B cell (primary cell): Measurements from ENCODE around the gene NUMA1. TPM values are rescaled to one million over a fixed set of nuclear protein-coding genes. Genes with fewer than 3 reads are reported as not detected.

Experiments
- ATAC-seq: fragments of 200-7000 bp; cut with Tn5 transposase; one replicate; pipeline ENCODE4 v1.10.0; 2021; ENCODE audit warnings: low read depth, mild to moderate bottlenecking, moderate number of reproducible peaks, moderate library complexity
- CTCF ChIA-PET: fragments of 350-600 bp; sonication (Branson Sonifier 250); formaldehyde crosslinking; loops from one replicate; lab custom pipeline; 2021; ENCODE audit warnings: antibody characterized with exemption, inconsistent platforms; lab: Charles Lee
- POLR2A ChIA-PET: fragments of 350-600 bp; sonication (Branson Sonifier 250); formaldehyde crosslinking; loops from one replicate; lab custom pipeline; 2021; ENCODE audit warnings: antibody characterized with exemption; lab: Charles Lee
- DNase-seq: peaks from one replicate; pipeline ENCODE4 v3.0.0; 2013
- H2AFZ ChIP-seq: 2 replicates; pipeline ENCODE4 v1.6.1; 2012; ENCODE audit warnings: mild to moderate bottlenecking, low read depth, low read length; ENCODE audit not compliant: insufficient read depth, poor library complexity, severe bottlenecking
- H3K27ac ChIP-seq, 2 donors: 1 replicate in 1 of 2; 2 replicates in 1 of 2; pipeline ENCODE4 v1.5.1; 2012 to 2013; ENCODE audit warnings: low read length in 2 of 2, mild to moderate bottlenecking in 2 of 2, moderate library complexity in 1 of 2
- H3K27me3 ChIP-seq, 4 experiments: fragments of 200-600 bp in 1 of 4; sonication (generic) in 1 of 4; replicated peaks in 1 of 4; 1 replicate in 2 of 4; 2 replicates in 2 of 4; pipeline versions ENCODE4 v1.6.1 to v1.7.0; 2013 to 2016; ENCODE audit warnings: low read length in 3 of 4, mild to moderate bottlenecking in 2 of 4, mixed read lengths in 1 of 4, moderate library complexity in 1 of 4; ENCODE audit not compliant: insufficient read depth in 4 of 4, control insufficient read depth in 3 of 4; ENCODE audit errors: control extremely low read depth in 1 of 4
- H3K36me3 ChIP-seq, 2 experiments: replicated peaks in 1 of 2; 1 replicate in 1 of 2; 2 replicates in 1 of 2; pipeline versions ENCODE4 v1.6.1 to v1.7.1; 2013; ENCODE audit warnings: low read length in 1 of 2; ENCODE audit not compliant: insufficient read depth in 2 of 2, control insufficient read depth in 1 of 2; ENCODE audit errors: control extremely low read depth in 1 of 2, extremely low read depth in 1 of 2
- H3K4me1 ChIP-seq, 2 donors: fragments of 200-600 bp in 1 of 2; sonication (generic) in 1 of 2; 1 replicate in 1 of 2; 2 replicates in 1 of 2; pipeline versions ENCODE4 v1.5.1 to v1.6.1; 2013 to 2017; ENCODE audit warnings: low read length in 2 of 2; ENCODE audit not compliant: control insufficient read depth in 2 of 2, insufficient read depth in 2 of 2
- H3K4me2 ChIP-seq: replicated peaks from 2 replicates; pipeline ENCODE3; 2012; ENCODE audit warnings: mild to moderate bottlenecking, low read depth, low read length; ENCODE audit not compliant: poor library complexity, severe bottlenecking
- H3K4me3 ChIP-seq, 5 experiments: fragments of 200-600 bp in 1 of 5; sonication (generic) in 1 of 5; 1 replicate in 3 of 5; 2 replicates in 2 of 5; pipeline versions ENCODE4 v1.5.1 to v1.7.0; 2011 to 2016; ENCODE audit warnings: low read length in 4 of 5, mild to moderate bottlenecking in 4 of 5, low read depth in 2 of 5, control low read depth in 1 of 5, moderate library complexity in 1 of 5; ENCODE audit not compliant: insufficient read depth in 1 of 5; ENCODE audit errors: control extremely low read depth in 1 of 5, extremely low read depth in 1 of 5
- H3K79me2 ChIP-seq: fragments of 200-600 bp; sonication (generic); one replicate; pipeline ENCODE4 v1.6.0; 2016; ENCODE audit warnings: low read length; ENCODE audit not compliant: control insufficient read depth, insufficient read depth
- H3K9ac ChIP-seq: fragments of 200-600 bp; sonication (generic); 2 replicates; pipeline ENCODE4 v1.6.1; 2017; ENCODE audit warnings: mild to moderate bottlenecking, low read length, moderate library complexity
- H3K9me3 ChIP-seq, 3 donors: one replicate each; pipeline versions ENCODE4 v1.6.1 to v1.7.1; 2013; ENCODE audit warnings: low read length in 2 of 3; ENCODE audit not compliant: control insufficient read depth in 2 of 3, insufficient read depth in 1 of 3; ENCODE audit errors: control extremely low read depth in 1 of 3
- H4K20me1 ChIP-seq: 2 replicates; pipeline ENCODE4 v1.6.0; 2012; ENCODE audit warnings: mild to moderate bottlenecking, low read length; ENCODE audit not compliant: insufficient read depth, control insufficient read depth, poor library complexity, severe bottlenecking
- H3K27ac Mint-ChIP-seq: one replicate; pipeline ENCODE4 v1.8.0; 2021; ENCODE audit warnings: mixed read lengths
- H3K27me3 Mint-ChIP-seq: one replicate; pipeline ENCODE4 v1.8.0; 2021; ENCODE audit warnings: mixed read lengths
- H3K4me1 Mint-ChIP-seq: one replicate; pipeline ENCODE4 v1.8.0; 2021; ENCODE audit warnings: mixed read lengths
- H3K4me3 Mint-ChIP-seq: one replicate; pipeline ENCODE4 v1.8.0; 2021; ENCODE audit warnings: mixed read lengths
- H3K9me3 Mint-ChIP-seq: one replicate; pipeline ENCODE4 v1.8.0; 2022; ENCODE audit warnings: mixed read lengths; ENCODE audit not compliant: insufficient read depth
- CTCF ChIP-seq: fragments of 200-600 bp; IDR thresholded peaks from one replicate; pipeline ENCODE4 v1.8.0; 2022; ENCODE audit warnings: antibody characterized with exemption, mild to moderate bottlenecking
- EZH2 ChIP-seq: IDR thresholded peaks from 2 replicates; pipeline ENCODE4 v1.6.1; 2012; ENCODE audit warnings: borderline replicate concordance, low read depth, mild to moderate bottlenecking, moderate library complexity, low read length; ENCODE audit not compliant: insufficient read depth, poor library complexity, severe bottlenecking
- intact Hi-C: fragments of 100-400 bp; cut with micrococcal nuclease; formaldehyde crosslinking; loops from one replicate; pipeline ENCODE4 v1.10.0; 2022
- polyA plus RNA-seq: library from polyadenylated mRNA; depleted of rRNA; stranded (reverse); fragments of >200 nt; gene quantifications from 2 replicates; pipeline ENCODE4 v1.2.3, GENCODE V29; 2012
- total RNA-seq, 2 donors: library from RNA; stranded (reverse); fragments of 120-200 nt in 1 of 2; gene quantifications; 1 replicate in 1 of 2; 2 replicates in 1 of 2; pipeline versions ENCODE4 v1.2.3 to v1.2.4, GENCODE V29; 2013 to 2022

NUMA1 gene
- total and polyA plus RNA-seq, 2 donors (not counting 1 experiment from before 2014, with no cell fraction given), result 186 to 300 TPM

- Mint-ChIP-seq H3K4me3 (no peak overlapping the region), H3K27ac (no peak overlapping the region), H3K4me1 (peaks cover 12% of the 10 kb centered on the region), H3K27me3 (no peaks in the 10 kb centered on the region), H3K9me3 (no peaks in the 10 kb centered on the region)
- no peaks in the 10 kb centered on the region for H3K27me3 ChIP-seq
- H3K9me3 ChIP-seq, result no peaks in the 10 kb centered on the region
- H3K36me3 ChIP-seq, result peaks cover 0 to 3% of the 10 kb centered on the region in 2 experiments
- no peak overlapping the region for H3K4me3 ChIP-seq
- ChIA-PET CTCF (interaction anchor here (0.6 to 1.9 kb wide), 2 partner anchors 22 to 44 kb away, joined by 4 read pairs; no protein-coding TSS in a partner anchor), POLR2A (no interaction called here)
- no peak overlapping the region for H3K4me2 ChIP-seq
- H3K27ac ChIP-seq, result peak overlapping the region in 1 of 2 donors; percentile 16
- peaks cover 52% of the 10 kb centered on the region for H3K79me2 ChIP-seq
- intact Hi-C loops, result no loop called here
- no peaks in the 10 kb centered on the region for H4K20me1 ChIP-seq
- TF ChIP-seq CTCF (no peak), EZH2 (no peak)
- ATAC-seq (no peak), DNase-seq (no peak)
- H3K4me1 ChIP-seq, result peaks cover 13 to 17% of the 10 kb centered on the region in 2 donors
- H2AFZ ChIP-seq, result no peak overlapping the region
- no peak overlapping the region for H3K9ac ChIP-seq
Measured at GRCh38 chr11:72069200-72069599, 11.1 kb downstream of the NUMA1 start.

GRCh38 chr11:72067676-72068075 is 12.7 kb downstream of the NUMA1 start:
- DNase-seq (no peak), ATAC-seq (no peak)
- H3K4me2 ChIP-seq, result no peak overlapping the region
- peaks cover 0 to 3% of the 10 kb centered on the region in 2 experiments for H3K36me3 ChIP-seq
- H3K27ac Mint-ChIP-seq, result no peak overlapping the region
- no peaks in the 10 kb centered on the region for H3K27me3 ChIP-seq
- TF ChIP-seq EZH2 (no peak), CTCF (no peak)
- ChIA-PET CTCF (interaction anchor here (0.7 to 1.9 kb wide), 2 partner anchors 12 to 23 kb away, joined by 3 to 4 read pairs; no protein-coding TSS in a partner anchor), POLR2A (no interaction called here)
- peaks cover 13 to 17% of the 10 kb centered on the region in 2 donors for H3K4me1 ChIP-seq
- intact Hi-C loops, result no loop called here
- H3K9ac ChIP-seq, result no peak overlapping the region
- H3K27ac ChIP-seq, result no peak overlapping the region
- peaks cover 12% of the 10 kb centered on the region for H3K4me1 Mint-ChIP-seq
- no peaks in the 10 kb centered on the region for H3K9me3 Mint-ChIP-seq
- H3K4me3 Mint-ChIP-seq, result no peak overlapping the region
- H3K27me3 Mint-ChIP-seq, result no peaks in the 10 kb centered on the region
- no peaks in the 10 kb centered on the region for H3K9me3 ChIP-seq
- H2AFZ ChIP-seq, result no peak overlapping the region
- H3K79me2 ChIP-seq, result peaks cover 42% of the 10 kb centered on the region
- H4K20me1 ChIP-seq, result no peaks in the 10 kb centered on the region
- no peak overlapping the region for H3K4me3 ChIP-seq
